GM12878 (cell line): ENCODE results near the gene KHK. TPM values are rescaled to one million over a fixed set of nuclear protein-coding genes. Genes with fewer than 3 reads are reported as not detected.

ENCODE experiments used
- E4F1 ChIP-seq: fragments of 450-650 bp; IDR thresholded peaks from 2 replicates; pipeline ENCODE4 v1.6.1; 2018; ENCODE audit warnings: borderline replicate concordance, mild to moderate bottlenecking; ENCODE audit not compliant: partially characterized antibody
- EP300 ChIP-seq, 2 experiments: fragments of 150-350 bp in 1 of 2; IDR thresholded peaks; 2 replicates each; pipeline ENCODE4 v1.6.1; 2011 to 2012; ENCODE audit warnings: low read depth in 2 of 2, low read length in 2 of 2, borderline replicate concordance in 1 of 2, improper control_type of control experiment in 1 of 2, inconsistent platforms in 1 of 2; ENCODE audit not compliant: control insufficient read depth in 1 of 2
- EZH2 ChIP-seq: IDR thresholded peaks from 2 replicates; pipeline ENCODE4 v1.6.1; 2012; ENCODE audit warnings: low read depth, mild to moderate bottlenecking, control low read depth, inconsistent platforms, low read length, borderline replicate concordance; ENCODE audit not compliant: control insufficient read depth
- MXI1 ChIP-seq: fragments of 150-350 bp; IDR thresholded peaks from 2 replicates; pipeline ENCODE4 v1.6.1; 2011; ENCODE audit warnings: low read depth, mild to moderate bottlenecking, inconsistent platforms, low read length, improper control_type of control experiment
- NKRF ChIP-seq: fragments of 450-650 bp; conservative IDR thresholded peaks from 2 replicates; pipeline ENCODE4 v1.6.1; 2017; ENCODE audit warnings: mild to moderate bottlenecking, moderate library complexity
- RB1 ChIP-seq: fragments of 450-650 bp; formaldehyde crosslinking; IDR thresholded peaks from 2 replicates; pipeline ENCODE4 v1.6.1; 2017; ENCODE audit warnings: mild to moderate bottlenecking, borderline replicate concordance
- RELB ChIP-seq: fragments of 450-650 bp; IDR thresholded peaks from 2 replicates; pipeline ENCODE4 v1.6.1; 2017; ENCODE audit warnings: low read depth, mild to moderate bottlenecking, moderate library complexity
- TARDBP ChIP-seq: IDR thresholded peaks from 2 replicates; pipeline ENCODE4 v1.6.1; 2016; ENCODE audit warnings: borderline replicate concordance
- ZBED1 ChIP-seq: IDR thresholded peaks from 2 replicates; pipeline ENCODE4 v1.6.1; 2016; ENCODE audit warnings: borderline replicate concordance
- ZBTB40 ChIP-seq: fragments of 450-650 bp; IDR thresholded peaks from 2 replicates; pipeline ENCODE4 v1.6.1; 2016; ENCODE audit warnings: mild to moderate bottlenecking, moderate library complexity, borderline replicate concordance
- ZNF274 ChIP-seq: IDR thresholded peaks from one replicate; pipeline ENCODE4 v1.8.0; 2011; ENCODE audit not compliant: insufficient read length, insufficient read depth
- ZNF687 ChIP-seq: fragments of 450-650 bp; IDR thresholded peaks from 2 replicates; pipeline ENCODE4 v1.6.1; 2017; ENCODE audit warnings: mild to moderate bottlenecking, moderate library complexity
- ZSCAN29 ChIP-seq: fragments of 450-650 bp; IDR thresholded peaks from 2 replicates; pipeline ENCODE4 v1.6.1; 2017; ENCODE audit warnings: mild to moderate bottlenecking, moderate library complexity
- polyA plus RNA-seq, 11 experiments: library from polyadenylated mRNA; depleted of rRNA in 4 of 11; unstranded in 6 of 11; stranded (reverse) in 5 of 11; fragments of >200 nt; fragmentation: Nextera tagmentation in 4 of 11; fragmentation: Illumina TruSeq in 1 of 11; extraction: Ambion mirVana in 4 of 11; extraction: Trizol in 1 of 11; gene quantifications; 1 replicate in 1 of 11; 2 replicates in 10 of 11; pipeline versions ENCODE4 v1.2.1 to v1.2.3, GENCODE V29; 2011 to 2016; ENCODE audit warnings: inconsistent platforms in 2 of 11, missing spikeins in 2 of 11, low read depth in 1 of 11
- total RNA-seq, 4 experiments: library from RNA; depleted of rRNA in 3 of 4; stranded (reverse); fragments of >200 nt in 3 of 4; fragmentation: Illumina TruSeq in 1 of 4; extraction: Trizol in 1 of 4; gene quantifications; 2 replicates each; pipeline versions ENCODE4 v1.2.1 to v1.2.3, GENCODE V29; 2013 to 2021

The KHK gene
- total and polyA plus RNA-seq, 10 of the 15 experiments (the other 5 are each of a cell fraction or from before 2014, with no cell fraction given): 0.31 to 11.8 (median 3.9) TPM

GRCh38 chr2:27050281-27050995 lies 36.1 kb upstream of the KHK start (continued):
- TF ChIP-seq MXI1 (peak; percentile 31), RELB (no peak), ZSCAN29 (peak; percentile 95), EZH2 (no peak), EP300 (IDR thresholded peaks at IDR 0.05; ENCODE audit: borderline replicate concordance in 1 of 2, control insufficient read depth in 1 of 2, low read depth in 2 of 2, low read length in 2 of 2) (peak in 1 of 2 experiments; percentile 69; a peak in 1 of 4 replicates), NKRF (no peak; the same call in 1 of the 2 replicates), TARDBP (peak; percentile 99), ZNF687 (no peak), RB1 (peak; percentile 35; the same call in 1 of the 2 replicates), ZNF274 (no peak), ZBTB40 (peak; percentile 83), ZBED1 (no peak), E4F1 (no peak)
